ENCODE measurements around the gene TACR1.
"Not testable (repeated sequence)": the region's sequence is repeated elsewhere in the genome, so short reads cannot be mapped to it uniquely, and the experiment has no call there.

TACR1 gene, protein sequence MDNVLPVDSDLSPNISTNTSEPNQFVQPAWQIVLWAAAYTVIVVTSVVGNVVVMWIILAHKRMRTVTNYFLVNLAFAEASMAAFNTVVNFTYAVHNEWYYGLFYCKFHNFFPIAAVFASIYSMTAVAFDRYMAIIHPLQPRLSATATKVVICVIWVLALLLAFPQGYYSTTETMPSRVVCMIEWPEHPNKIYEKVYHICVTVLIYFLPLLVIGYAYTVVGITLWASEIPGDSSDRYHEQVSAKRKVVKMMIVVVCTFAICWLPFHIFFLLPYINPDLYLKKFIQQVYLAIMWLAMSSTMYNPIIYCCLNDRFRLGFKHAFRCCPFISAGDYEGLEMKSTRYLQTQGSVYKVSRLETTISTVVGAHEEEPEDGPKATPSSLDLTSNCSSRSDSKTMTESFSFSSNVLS

DNA sequence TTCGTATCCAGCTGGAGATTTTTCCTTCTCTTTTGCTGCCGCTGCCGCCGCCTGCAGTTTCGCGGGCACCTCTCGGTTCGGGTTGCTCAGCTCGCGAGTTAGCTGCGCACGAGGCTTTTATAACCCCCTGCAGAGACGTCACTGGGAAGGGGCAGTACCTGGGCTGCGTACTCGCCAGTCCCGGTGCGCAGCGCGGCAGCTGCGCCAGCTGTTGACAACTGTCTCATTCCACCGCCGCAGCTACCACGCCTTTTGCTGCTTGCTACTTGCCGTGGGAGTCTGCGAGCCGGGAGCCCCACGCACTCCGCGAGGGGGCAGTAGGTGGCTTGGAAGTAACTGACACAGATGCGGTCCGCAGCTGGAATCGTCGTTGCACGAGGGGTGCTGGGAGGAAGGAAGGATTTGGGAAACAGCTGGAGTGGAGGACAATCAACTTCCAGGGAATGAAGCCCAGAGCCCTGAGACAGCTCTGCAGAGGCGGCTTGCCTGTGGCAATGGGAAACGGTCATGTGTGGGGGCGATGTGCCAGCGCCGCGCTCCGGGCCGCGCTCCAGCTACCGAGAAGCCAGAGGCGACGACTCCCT is at the start of gene TACR1:
TACR1 (minus strand) TSS at position 93 of the 584 bp plus-strand sequence. CDS start 586 bp downstream, outside the sequence.
- H3K4me3 ChIP-seq (ENCODE audit: low read depth, low read length): peak within 1 kb of the TSS; percentile 49

DNA sequence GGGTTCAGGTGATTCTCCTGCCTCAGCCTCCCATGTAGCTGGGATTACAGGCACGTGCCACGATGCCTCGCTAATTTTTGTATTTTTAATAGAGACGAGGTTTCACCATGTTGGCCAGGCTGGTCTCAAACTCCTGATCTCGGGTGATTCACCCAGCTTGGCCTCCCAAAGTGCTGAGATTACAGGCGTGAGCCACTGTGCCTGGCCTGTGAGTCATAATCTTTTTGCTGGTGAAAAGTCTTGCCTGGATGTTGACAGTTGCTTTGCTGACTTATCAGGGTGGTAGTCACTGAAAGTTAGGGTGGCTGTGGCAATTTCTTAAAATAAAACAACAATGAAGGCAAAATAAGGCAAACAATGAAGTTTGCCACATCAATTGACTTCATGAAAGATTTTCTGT is 49.3 kb upstream of the TACR1 start:
- H3K4me3 ChIP-seq (ENCODE audit: low read depth, low read length): not testable (repeated sequence)

DNA sequence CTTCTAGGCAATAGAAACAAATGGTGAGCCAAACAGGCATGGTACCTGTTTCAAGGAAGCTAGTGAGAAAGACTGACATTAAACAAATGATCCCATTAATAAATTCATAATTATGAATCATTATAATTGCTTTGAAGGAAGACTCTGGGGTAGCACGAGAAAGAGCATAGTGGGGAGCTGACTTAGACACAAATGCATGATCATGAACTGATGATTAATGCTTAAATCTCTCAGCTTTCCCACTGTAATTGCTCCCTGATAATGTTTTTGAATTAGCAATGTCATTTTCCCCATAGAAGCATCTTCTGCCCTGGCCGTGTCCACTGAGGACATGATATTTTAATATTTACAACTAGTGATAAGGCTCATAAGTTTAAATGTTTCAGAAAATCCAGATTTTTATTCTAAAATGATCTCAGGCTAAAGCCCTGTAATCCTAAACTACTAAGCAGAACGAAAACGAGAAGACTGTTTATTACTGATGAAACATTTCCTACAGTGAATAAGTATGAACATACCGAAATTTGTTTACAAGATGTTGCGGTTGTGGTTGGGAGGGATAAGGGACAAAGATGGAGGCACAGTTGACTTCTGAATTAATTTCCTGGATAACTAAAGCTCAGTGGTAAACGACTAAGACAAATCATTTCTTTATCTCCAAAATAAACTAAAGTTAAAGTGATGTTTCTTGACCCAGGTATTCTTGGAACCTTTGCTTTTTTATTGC is 47.3 kb upstream of the TACR1 start:
- H3K4me3 ChIP-seq (ENCODE audit: low read depth, low read length): no peak overlapping the region

DNA sequence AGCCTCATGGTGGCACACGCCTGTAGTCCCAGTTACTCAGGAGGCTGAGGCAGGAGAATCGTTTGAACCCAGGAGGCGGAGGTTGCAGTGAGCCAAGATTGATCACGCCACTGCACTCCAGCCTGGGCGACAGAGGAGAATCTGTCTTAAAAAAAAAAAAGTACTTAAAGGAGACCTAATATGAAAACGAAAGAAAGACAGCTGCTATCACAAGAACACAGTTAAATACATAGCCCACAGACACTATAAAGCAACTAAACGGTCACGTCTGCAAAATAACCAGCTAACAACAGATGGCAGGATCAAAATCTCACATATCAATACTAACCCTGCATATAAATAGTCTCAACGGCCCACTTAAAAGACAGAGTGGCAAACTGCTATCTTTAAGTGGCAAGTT is 43.9 kb upstream of the TACR1 start:
- no peak overlapping the region for H3K4me3 ChIP-seq (ENCODE audit: low read depth, low read length)

DNA sequence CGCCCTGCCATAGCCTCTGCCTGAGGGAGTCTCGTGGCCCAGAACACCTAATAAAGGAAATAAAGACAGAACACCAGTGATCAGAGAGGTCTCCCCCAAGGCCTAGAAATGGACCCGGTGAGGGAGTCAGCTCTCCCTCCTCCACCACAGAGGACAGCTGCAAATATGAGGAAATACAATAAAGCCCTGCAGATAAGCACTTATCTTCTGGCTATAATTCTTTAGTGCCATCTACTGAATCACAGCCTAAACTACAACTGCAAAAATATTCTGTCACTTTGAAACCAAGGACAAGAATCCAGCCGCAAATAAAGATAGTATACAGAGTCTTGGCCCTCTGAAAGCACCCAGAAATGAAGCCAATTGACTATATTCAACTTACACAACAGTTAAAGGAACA is 42.4 kb upstream of the TACR1 start:
- H3K4me3 ChIP-seq (ENCODE audit: low read depth, low read length): no peak overlapping the region

DNA sequence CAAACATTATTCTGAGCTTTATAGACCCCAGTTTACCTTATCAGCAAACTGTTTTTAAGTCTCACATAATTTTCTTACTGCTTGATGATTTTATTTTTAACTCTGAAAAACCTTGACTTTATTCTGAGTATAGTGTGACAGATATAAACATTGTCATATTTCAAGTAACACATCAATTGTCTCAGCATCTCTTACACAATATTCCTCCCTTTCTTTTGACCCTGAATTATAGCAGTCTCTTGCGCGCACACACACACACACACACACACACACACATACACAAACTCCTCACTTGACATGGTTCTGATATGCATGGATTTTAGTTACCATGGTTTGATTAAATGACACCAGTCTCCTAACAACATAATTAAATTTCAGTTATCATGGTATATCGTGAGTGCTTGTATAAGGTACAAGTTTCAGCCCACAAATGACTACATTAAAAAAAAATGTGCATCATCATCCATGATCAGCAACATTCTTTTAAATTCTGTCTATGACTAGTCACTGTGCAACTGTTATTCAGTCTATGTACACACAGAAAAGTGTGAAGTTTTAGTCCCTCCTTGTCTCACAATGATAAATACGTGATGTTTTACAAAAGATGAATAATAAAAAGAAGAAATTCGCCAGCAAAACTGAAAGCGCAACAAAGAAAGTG is 39.5 kb upstream of the TACR1 start:
- no peak overlapping the region for H3K4me3 ChIP-seq (ENCODE audit: low read depth, low read length)

DNA sequence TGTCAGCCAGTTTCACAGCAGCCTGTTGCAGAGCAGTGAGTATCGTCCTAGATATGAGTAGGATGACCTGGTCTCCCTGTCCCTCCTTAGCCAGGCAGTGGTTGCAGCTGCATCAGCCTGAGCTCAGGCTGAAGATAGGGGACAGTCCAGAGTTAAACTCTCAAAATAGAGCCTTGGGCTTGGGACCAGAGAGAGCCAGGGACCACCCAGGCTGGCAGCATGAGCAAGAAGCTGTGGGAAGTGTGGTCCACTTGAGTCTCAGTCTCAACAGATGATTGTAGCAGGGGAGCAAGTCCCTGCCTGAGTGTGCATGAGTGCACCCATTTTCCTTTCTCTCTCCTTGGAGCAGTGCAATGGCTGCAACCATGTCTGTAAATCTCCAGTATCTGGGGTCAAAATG is 38.0 kb upstream of the TACR1 start:
- H3K4me3 ChIP-seq (ENCODE audit: low read depth, low read length): no peak overlapping the region

DNA sequence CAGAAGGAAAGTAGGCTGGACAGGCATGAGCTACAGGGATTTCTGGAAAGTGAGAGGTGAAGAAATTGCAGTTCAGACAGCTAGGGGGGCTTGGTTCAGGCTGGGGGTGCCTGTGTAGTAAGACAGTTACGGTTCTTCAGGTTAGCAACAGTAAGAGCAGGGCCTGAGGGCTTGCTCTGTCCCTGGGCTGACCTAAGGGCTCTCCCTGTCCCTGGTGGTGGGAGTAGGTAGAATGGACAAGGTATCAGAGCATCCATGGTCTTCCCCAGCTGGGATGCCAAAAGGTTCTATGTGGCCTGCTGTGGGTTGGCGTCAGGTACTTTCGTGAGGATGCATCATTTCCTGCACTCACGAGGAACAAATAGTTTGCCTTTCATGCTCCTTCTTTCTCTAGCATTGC is 34.6 kb upstream of the TACR1 start:
- no peak overlapping the region for H3K4me3 ChIP-seq (ENCODE audit: low read depth, low read length)

DNA sequence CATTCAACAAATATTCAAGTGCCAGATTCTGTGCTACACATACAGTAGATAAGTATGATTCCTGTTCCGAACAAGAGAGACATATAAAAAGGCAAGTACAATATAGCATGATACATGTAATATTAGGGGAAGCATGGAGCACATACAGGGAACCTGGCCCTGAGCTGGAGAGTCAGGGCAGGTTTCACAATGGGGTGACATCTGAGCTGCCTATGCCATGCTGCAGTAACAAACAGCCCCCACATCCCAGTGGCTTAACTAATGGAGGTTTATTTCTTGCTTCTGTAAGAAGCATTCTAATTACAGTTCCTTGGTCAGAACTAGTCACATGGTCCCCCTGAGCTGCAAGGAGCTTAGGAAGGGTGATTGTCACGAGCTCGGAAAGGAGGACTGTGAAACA is 27.3 kb upstream of the TACR1 start:
- no peak overlapping the region for H3K4me3 ChIP-seq (ENCODE audit: low read depth, low read length)

DNA sequence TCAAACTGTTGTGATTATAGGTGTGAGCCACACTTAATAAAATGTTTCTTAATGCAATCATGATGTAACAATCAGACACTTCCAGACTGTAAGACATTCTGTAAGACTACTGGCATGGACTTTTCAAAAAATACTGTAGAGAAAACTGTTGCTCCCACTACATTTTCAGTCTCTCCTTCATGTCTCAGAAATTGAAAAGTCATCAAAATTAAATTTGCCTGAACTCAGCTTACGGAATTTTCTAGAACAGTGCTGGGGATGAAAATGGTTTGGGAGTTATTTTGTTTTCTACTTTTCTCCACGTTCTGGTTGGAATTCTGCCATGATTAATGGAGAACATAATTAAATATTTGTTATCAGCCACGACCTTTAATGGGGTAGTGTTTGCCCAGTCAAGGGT is 26.8 kb upstream of the TACR1 start:
- H3K4me3 ChIP-seq (ENCODE audit: low read depth, low read length): no peak overlapping the region

DNA sequence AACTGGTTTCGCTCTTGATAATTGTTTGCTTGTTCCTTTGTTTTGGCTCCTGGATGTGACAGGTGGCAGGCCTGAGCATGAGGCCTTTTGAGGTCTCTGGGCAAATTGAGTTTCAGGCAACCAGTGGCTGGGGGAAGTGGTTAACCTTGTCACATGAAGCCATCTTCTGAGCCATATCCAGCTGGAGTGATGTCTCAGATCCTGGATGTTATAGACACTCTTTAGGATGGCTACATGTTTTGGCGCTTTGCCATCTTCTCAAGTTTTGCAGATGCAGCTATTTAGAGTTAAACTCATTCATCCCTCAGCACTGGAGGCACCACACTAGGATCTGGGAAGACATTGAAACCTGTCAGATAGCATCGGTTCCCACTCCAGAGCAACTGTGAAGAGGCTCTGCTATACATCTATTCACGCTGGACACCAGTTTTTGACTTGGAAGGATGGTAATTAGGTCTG is 25.3 kb upstream of the TACR1 start:
- no peak overlapping the region for H3K4me3 ChIP-seq (ENCODE audit: low read depth, low read length)

DNA sequence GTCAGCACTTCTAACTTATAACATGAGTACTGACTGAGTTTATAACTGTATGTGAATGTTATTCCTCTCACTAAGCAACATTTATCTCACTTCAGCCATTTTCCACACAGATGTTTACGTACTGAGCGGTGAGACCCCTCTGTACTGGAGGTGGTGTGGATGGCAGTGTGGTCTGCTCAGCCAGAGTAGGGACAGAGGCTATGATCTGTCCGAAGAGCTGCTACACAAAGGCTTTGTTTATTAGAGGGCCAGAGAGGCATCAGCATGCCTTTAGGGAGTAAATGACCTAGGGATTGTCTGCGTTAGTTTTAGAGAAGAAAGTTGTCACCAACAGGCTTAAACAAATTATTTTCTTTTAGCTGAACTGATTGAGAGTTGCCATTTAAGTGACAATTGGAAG is 23.2 kb upstream of the TACR1 start:
- no peak overlapping the region for H3K4me3 ChIP-seq (ENCODE audit: low read depth, low read length)

DNA sequence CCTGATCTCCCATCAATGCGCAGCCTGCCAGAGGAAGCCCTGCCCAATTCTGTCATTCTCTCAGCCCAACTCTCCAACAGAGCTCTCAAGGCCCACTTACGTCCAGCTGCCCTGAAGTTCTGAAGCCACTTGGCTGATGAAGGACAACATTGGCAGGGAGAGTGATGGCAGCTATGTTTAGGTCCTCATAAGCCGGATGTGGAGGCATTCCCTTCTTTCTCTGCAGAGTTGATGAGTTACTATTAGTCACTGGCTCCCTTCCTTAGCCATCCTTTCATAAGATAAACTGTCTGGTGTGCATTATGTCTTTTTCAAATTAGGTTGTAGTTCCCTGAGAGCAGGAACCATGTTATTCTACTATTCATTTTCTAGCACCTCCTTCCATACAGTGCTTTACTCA is 22.5 kb upstream of the TACR1 start:
- no peak overlapping the region for H3K4me3 ChIP-seq (ENCODE audit: low read depth, low read length)

DNA sequence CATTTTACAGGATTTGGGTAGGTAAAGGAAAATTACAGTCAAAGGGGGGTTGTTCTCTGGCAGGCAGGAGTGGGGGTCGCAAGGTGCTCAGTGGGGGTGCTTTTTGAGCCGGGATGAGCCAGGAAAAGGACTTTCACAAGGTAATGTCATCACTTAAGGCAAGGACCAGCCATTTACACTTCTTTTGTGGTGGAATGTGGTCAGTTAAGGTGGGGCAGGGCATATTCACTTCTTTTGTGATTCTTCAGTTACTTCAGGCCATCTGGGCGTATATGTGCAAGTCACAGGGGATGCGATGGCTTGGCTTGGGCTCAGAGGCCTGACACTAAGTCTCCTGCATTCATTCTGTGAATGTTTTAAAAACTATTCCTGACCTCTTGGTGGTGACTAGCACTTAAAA is 19.9 kb upstream of the TACR1 start:
- H3K4me3 ChIP-seq (ENCODE audit: low read depth, low read length): not testable (repeated sequence)

DNA sequence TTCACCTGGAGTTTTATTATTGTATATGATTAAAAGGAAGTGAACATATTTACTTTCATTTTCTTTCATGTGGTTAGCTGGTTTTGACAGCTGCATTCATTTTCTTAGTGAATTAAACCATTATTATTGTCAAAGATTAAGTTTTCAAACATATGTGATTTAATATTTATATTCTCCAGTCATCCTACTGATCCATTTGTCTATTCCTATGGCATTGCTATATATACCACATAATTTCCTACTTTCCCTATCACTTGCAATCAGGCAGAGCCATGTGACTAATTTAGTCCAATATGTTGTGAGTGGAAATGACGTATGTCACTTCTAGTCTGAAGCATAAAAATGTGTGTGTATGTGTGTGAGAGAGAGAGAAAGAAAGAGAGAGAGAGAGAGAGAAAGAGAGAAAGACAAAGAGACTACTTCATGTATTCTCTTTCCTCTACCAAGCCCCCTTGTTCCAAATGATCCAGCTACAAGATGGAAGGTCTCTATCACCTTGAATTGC is 12.0 kb upstream of the TACR1 start:
- no peak overlapping the region for H3K4me3 ChIP-seq (ENCODE audit: low read depth, low read length)

DNA sequence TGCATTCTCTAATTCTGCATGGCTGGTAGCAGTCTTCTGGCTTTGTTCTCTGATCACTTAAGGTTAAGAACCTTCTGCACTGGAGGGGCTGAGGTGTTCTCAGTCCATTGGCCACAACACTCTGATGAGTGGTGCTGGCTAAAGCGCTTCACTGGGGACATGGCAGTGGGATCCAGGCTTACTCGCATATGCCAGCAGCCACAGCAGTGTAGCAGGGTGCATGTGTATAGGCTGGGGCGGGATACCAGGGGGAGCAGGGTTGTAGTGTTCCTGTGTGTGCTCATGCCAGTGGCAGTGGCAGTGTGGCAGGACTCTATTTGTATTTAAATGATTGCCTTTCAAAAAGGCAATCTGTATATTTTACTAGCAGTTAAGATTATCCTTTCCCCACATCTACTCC is 11.1 kb upstream of the TACR1 start:
- H3K4me3 ChIP-seq (ENCODE audit: low read depth, low read length): no peak overlapping the region

DNA sequence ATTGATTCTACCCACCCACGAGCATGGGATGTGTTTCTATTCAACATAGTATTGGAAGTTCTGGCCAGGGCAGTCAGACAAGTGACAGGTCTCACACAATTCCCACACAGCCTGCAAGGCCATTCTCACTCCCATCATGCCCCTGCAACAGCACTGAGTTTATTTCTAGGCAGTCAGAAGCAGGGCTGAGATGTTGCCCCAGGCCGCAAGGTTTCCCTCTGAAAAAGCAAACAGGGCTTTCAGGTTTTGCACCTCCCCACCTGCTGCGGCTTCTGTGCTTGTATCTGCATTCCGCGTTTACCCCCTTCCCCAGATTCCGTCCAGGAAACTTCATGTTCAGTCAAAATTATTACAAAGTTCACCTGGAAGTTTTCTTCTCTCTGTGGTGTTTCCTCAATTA is 9.4 kb upstream of the TACR1 start:
- no peak overlapping the region for H3K4me3 ChIP-seq (ENCODE audit: low read depth, low read length)

DNA sequence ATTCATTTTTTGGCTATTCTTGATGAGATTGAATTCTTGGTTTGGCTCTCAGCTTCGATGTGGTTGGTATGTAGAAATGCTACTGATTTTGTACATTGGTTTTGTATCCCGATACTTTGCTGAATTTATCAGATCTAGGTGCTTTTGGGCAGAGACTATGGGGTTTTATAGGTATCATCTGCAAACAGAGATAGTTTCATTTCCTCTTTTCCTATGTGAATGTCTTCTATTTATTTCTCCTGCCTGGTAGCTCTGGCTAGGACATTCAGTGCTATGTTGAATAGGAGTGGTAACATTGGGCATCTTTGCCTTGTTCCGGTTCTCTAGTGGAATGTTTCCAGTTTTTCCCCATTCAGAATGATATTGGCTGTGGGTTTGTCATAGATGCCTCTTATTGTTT is 5.5 kb upstream of the TACR1 start:
- no peak overlapping the region for H3K4me3 ChIP-seq (ENCODE audit: low read depth, low read length)

DNA sequence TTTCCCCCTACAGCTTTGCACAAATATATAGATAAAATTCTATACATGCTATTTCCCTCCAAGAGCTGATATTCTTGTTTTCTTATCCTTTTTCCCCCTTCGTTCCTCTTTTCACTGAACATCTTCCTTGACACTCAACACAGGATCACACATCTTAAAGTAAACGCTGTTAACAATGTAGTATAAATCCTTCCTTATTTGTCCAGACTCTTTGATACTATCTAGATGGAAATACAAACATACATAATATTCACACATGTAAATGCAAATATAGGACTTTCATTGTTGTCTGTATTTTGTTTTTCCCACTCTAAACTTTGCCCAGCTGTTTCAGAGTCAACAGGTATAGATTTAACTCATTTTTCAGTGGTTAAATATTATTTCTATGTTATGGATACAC is 3.0 kb upstream of the TACR1 start:
- H3K4me3 ChIP-seq (ENCODE audit: low read depth, low read length): no peak overlapping the region

DNA sequence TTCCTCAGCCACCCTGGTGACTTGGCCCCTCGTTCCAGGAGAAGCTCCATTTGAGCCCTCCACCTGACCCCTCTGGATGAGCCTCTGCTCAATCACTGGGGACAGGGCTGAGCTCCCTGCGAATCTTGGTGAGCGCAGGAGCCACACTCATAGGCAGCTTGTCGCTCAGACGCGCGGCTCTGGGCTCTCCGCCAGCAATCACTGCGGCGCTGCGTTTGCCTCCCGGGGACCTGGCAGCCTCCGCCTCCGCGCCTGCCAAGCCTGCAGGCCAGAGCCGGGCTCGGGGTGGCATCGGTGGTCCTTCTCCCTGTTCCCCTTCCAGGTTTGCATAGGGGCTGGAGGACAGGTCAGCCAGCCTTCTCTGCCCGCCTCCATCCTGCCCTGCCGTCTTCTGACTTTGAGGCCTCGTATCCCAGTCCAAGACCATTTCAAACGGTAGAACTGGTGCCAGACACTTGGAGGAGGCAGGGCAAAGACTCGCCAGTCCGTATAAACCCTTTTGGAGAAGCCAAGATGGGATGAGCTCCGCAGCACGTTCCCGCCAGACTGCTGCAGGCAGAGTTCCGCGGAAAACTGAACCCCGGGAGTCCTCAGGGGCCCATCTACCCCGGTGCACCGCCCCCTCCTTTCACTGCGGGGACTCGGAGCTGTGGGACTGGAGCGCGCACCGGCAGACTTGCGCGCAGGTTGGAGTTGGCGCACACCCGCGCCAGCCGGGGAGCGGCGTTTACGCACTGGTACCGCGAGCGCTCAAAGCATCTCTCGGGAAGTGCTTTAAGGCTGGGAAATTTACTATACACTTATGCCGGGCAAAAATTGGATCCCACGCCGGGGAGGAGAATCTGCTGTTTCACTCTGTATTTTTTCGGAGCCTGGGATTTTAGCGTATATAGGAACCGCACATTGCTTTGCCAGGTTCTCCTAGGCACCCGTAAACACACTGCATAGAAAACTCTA is 1.1 kb upstream of the TACR1 start:
- H3K4me3 ChIP-seq (ENCODE audit: low read depth, low read length): peak overlapping the region; percentile 49
